Measurements from ENCODE around the gene PRPF31.

The PRPF31 gene

DNA sequence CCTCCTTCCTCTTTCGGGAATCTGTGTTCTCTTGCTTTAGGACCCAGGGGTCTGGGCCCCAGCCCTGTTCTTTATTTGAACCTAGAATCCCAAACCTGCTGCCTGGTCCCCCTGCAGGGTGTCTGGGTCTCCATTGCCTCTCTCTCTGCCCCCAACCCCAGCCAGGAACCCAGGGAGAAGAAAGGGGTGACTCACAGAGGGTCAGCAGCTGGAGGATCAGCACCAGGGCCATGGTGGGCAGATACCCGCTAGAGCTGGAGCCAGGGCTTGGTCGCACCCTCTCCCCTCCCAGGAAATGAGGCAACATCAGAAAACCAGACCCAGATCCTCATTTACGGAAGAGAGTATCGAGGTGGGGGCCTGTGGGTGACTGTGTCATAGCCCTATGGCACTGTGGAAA is 15.0 kb upstream of the PRPF31 start, which contains the start of gene OSCAR:
OSCAR (minus strand) TSS at position 243 of the 400 bp plus-strand sequence; CDS start at position 232, 11 bp downstream.
- peak within 1 kb of the TSS; percentile 60 for H3K27ac Mint-ChIP-seq
- peak within 1 kb of the TSS; percentile 2 for H3K4me3 Mint-ChIP-seq

DNA sequence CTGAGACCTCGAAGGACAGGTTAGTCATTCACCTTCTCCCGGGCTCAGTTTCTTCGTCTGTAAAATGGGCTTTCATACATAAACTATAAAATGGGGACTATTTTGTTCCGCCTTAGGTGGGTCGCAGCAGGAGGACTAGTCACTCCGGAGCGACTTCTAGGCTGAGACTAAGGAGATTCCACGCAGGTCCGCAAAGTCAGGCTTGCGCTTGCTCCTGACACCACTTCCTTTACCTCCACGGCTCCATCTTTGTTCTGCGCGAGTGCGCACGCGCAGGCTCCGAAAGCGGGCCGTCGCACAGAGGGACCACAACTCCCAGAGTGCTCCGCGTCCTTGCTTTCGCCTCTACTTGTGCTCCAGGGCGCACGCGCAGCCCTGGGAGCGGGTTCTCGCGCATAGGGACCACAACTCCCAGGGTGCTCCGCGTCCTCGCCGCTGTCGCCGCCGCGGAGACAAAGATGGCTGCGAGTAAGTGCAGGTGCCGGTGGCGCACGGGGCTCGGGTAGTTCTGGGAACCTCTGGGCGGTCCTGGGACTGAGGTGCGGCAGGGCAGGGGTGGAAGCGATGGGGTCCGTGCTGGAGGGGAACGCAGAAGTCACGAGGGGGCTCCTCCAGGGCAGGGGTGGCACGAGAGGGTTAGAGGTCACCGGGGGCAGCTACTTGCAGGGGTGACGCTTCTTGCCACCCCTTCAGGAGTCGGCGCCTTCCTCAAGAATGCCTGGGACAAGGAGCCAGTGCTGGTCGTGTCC is 13.0 kb upstream of the PRPF31 start, which contains the start of gene NDUFA3:
NDUFA3 (plus strand) TSS at position 435 of the 749 bp plus-strand sequence; CDS start at position 459, 24 bp downstream.
- H3K4me1 Mint-ChIP-seq: peaks cover 27% of the 10 kb centered on the region
- peaks cover 23% of the 10 kb centered on the region for H3K36me3 Mint-ChIP-seq
- H3K4me3 Mint-ChIP-seq: peak within 1 kb of the TSS; percentile 99
- DNase-seq: peak; percentile 98
- H3K27me3 Mint-ChIP-seq: peaks cover 8% of the 10 kb centered on the region
- no peaks in the 10 kb centered on the region for H3K9me3 Mint-ChIP-seq
- peak within 1 kb of the TSS; percentile 91 for H3K27ac Mint-ChIP-seq
- CTCF ChIA-PET: no interaction called here

More for the DNA sequence above, 15.0 kb upstream of the PRPF31 start, which contains the start of gene OSCAR:
- peaks cover 30% of the 10 kb centered on the region for H3K4me1 Mint-ChIP-seq
- no peaks in the 10 kb centered on the region for H3K9me3 Mint-ChIP-seq
- no peak for DNase-seq
- peaks cover 6% of the 10 kb centered on the region for H3K36me3 Mint-ChIP-seq
- CTCF ChIA-PET: no interaction called here
- H3K27me3 Mint-ChIP-seq: peaks cover 23% of the 10 kb centered on the region

DNA sequence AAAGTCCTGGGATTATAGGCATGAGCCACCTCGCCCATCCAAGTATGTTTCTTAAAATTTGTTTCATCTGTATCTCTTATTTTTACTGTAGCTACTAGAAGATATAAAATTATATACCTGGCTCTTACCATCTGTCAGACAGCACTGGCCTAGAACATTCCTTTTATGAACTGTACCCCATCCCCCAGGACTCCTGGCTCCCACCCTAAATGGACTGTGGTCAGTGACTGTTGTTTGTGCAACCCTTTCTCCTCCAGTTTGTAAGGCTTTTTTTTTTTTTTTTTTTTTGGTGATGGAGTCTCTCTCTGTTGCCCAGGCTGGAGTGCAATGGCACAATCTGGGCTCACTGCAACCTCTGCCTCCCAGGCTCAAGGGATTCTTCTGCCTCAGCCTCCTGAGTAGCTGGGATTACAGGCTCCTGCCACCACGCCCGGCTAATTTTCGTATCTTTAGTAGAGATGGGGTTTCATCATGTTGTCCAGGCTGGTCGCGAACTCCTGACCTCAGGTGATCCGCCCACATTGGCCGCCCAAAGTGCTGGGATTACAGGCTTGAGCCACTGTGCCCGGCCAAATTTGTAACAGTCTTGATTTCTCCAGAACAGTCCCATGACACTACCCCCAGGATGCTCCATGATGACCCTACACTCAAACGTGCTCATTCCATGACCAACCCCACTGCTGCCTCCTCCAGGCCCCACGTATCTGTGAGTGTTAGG is 10.4 kb upstream of the PRPF31 start:
- CTCF ChIA-PET: no interaction called here
- Mint-ChIP-seq H3K36me3 (peaks cover 32% of the 10 kb centered on the region), H3K4me1 (peaks cover 28% of the 10 kb centered on the region), H3K9me3 (no peaks in the 10 kb centered on the region), H3K27ac (no peak overlapping the region), H3K4me3 (no peak overlapping the region), H3K27me3 (peaks cover 5% of the 10 kb centered on the region)
- no peak for DNase-seq

DNA sequence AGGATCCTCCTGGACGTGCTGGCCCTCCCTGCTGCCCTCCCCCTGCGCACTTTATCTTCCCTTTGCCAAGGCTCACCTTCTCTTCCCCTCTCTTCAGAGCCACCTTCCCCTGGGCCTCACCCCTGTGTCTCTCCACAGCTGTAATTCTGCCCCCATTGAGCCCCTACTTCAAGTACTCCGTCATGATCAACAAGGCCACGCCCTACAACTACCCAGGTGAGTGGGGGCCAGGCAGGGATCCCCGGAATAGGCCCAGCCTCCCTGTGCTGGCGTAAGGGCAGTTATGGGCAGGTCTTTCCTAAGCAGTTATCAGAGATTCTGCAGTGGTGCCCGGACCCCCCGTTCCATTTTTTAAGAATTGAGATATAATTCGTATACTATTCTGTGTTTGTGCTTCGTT is 9.8 kb upstream of the PRPF31 start:
- H3K4me3 Mint-ChIP-seq: no peak overlapping the region
- DNase-seq: no peak
- H3K9me3 Mint-ChIP-seq: no peaks in the 10 kb centered on the region
- H3K27ac Mint-ChIP-seq: peak overlapping the region; percentile 62
- CTCF ChIA-PET: no interaction called here
- peaks cover 31% of the 10 kb centered on the region for H3K4me1 Mint-ChIP-seq
- no peaks in the 10 kb centered on the region for H3K27me3 Mint-ChIP-seq
- peaks cover 37% of the 10 kb centered on the region for H3K36me3 Mint-ChIP-seq

DNA sequence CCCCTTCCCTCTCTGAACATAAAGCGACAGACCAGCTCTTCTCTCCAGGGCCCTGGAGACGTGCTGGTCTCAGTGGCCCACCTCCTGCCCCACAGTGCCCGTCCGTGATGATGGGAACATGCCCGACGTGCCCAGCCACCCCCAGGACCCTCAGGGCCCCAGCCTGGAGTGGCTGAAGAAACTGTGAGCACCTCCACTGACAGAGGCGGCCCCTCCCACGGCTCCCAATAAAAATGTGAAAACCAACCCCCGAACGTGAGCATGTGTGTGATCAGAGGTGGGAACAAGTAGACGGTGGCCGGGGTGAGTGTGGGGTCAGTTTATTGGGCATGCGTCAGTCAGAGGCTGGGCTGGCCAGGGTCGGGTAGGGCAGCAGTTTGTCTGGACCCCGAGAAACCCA is 8.8 kb upstream of the PRPF31 start:
- Mint-ChIP-seq H3K9me3 (no peaks in the 10 kb centered on the region), H3K4me3 (no peak overlapping the region), H3K36me3 (peaks cover 40% of the 10 kb centered on the region), H3K27me3 (no peaks in the 10 kb centered on the region), H3K27ac (no peak overlapping the region), H3K4me1 (peaks cover 32% of the 10 kb centered on the region)
- no peak for DNase-seq
- CTCF ChIA-PET: no interaction called here

DNA sequence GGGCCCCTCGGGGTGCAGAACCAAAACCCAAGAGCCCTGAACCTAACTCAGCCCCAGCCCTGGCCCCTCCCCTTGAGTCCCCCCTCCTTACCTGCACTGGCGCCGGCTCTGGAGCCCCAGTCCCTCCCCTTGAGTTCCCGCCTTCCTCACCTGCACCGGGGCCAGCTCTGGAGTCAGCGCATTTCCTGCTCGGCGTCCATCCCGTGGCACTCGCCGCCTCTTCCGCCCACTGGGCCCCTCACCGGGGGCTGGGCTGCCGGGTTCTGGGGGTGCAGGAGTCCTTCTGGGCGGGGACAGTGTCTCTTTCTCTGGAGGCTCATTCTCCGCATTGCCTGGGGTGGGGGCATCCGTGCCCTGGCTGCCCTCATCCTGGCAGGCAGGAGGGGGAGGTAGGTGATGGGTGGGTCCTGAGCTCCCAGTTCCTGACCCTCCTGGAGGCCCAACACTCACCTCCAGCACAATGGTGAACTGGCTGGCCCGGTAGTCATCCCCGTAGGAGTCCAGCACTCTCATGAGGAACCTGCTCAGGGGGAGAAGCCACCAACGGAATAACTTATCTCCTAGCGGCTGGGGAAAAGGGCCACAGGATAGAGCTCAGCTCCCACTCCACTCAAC is 7.6 kb upstream of the PRPF31 start:
- peaks cover 26% of the 10 kb centered on the region for H3K4me1 Mint-ChIP-seq
- CTCF ChIA-PET: no interaction called here
- H3K27me3 Mint-ChIP-seq: no peaks in the 10 kb centered on the region
- no peak overlapping the region for H3K27ac Mint-ChIP-seq
- peaks cover 41% of the 10 kb centered on the region for H3K36me3 Mint-ChIP-seq
- H3K4me3 Mint-ChIP-seq: no peak overlapping the region
- DNase-seq: no peak
- H3K9me3 Mint-ChIP-seq: no peaks in the 10 kb centered on the region

DNA sequence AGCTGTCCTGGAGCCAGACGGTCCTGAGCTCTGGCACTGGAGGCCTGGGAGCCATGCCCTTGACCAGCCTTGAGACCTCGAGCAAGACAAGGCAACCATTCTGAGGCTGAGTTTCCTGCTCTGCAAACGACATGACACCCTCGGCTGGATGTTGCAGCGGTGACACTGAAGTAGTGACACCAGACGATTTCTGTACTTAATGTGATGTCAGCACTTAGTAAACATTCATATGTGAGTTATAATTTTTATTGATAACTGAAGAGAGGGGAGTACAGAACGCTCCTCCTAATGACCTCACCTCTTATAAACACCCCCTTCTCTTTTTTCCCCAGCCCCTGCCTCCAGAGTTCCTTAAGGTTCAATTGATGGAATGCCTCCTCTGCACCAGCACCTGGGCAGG is 7.1 kb upstream of the PRPF31 start:
- Mint-ChIP-seq H3K27ac (no peak overlapping the region), H3K36me3 (peaks cover 43% of the 10 kb centered on the region), H3K9me3 (no peaks in the 10 kb centered on the region), H3K4me1 (peaks cover 26% of the 10 kb centered on the region), H3K4me3 (no peak overlapping the region), H3K27me3 (no peaks in the 10 kb centered on the region)
- CTCF ChIA-PET: no interaction called here
- DNase-seq: no peak

DNA sequence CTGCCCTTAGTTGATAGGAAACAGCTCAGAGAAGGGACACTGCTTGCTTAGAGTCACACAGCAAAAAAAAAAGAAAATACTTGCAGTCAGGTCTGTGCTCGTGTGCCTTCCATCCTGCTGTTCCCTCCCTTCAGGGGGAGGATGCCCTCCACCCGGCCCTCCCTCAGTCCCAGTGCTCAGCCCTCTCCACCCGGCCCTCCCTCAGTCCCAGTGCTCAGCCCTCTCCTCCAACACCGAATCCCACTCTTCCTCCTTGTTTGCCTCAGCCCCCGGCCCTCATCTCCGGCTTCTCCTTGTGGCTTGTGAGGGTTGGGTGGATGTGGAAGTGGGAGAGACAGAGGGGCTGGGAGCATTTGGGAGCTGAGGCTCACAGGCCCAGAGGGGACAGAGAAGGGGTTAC is 5.9 kb upstream of the PRPF31 start:
- Mint-ChIP-seq H3K36me3 (peaks cover 51% of the 10 kb centered on the region), H3K4me1 (peaks cover 31% of the 10 kb centered on the region), H3K27me3 (no peaks in the 10 kb centered on the region), H3K4me3 (no peak overlapping the region), H3K9me3 (no peaks in the 10 kb centered on the region), H3K27ac (no peak overlapping the region)
- no peak for DNase-seq
- CTCF ChIA-PET: no interaction called here

DNA sequence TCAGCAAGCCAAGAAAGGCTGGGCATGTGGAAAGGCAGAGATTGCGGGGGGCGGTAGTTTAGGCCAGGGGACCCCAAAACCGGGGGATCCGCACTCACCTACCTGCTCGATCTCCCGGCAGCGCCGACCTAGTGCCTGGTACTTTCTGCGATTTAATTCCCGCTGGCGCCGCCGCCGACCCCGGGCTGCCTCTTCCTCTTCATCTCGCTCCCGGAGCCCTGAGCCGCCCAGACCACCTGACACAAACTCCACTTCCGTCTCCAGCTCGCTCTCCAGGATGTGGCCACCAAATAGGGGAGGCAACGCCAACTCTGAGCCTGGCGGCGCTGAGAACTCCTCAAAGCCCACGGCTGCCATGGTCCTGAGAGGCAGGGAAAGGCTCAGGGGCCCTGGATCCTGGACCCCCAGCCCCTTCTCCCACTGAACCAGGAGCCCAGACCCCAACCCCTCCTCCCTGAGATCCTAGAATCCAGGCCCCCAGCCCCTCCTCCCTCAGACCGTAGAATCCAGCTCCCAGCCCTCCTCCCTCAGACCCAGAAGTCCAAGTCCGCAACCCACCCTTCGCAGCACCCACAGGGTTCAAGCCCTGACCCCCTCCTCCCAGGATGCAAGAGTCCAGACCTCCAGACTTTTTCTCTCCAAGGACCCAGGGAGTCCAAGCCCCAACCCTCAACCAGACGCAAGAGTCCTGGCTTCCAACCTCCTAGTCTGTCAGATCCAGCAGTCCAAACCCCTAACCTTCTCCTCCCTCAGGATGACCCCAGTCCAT is 1.0 kb upstream of the PRPF31 start:
- H3K36me3 Mint-ChIP-seq: peaks cover 32% of the 10 kb centered on the region
- CTCF ChIA-PET: no interaction called here

DNA sequence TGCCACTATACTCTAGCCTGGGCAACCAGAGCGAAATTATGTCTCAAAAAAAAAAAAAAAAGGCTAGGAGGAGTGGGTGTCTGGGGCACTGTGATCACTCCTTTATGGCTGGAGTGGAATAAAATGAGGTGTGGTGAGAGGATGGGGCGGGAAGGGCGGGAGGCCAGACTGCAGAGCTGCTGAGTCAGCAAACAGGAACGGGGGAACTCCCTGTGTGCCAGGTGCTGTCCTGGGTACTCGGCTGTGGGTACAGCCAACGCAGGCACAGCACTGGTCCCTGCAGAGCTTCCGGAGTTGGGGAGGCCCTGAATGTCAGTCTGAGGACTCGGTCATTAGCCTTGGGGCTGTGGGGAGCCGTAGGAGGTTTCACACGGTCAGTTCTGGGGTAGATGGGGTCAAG is 5.7 kb downstream of the PRPF31 start:
- H3K4me3 Mint-ChIP-seq: no peak overlapping the region
- H3K9me3 Mint-ChIP-seq: no peaks in the 10 kb centered on the region
- CTCF ChIA-PET: no interaction called here
- DNase-seq: no peak
- no peaks in the 10 kb centered on the region for H3K27me3 Mint-ChIP-seq
- no peak overlapping the region for H3K27ac Mint-ChIP-seq
- H3K36me3 Mint-ChIP-seq: peaks cover 26% of the 10 kb centered on the region
- H3K4me1 Mint-ChIP-seq: peaks cover 18% of the 10 kb centered on the region

More for the DNA sequence above, 1.0 kb upstream of the PRPF31 start:
- Mint-ChIP-seq H3K9me3 (no peaks in the 10 kb centered on the region), H3K27me3 (no peaks in the 10 kb centered on the region), H3K4me3 (peak overlapping the region; percentile 85), H3K4me1 (peaks cover 48% of the 10 kb centered on the region), H3K27ac (peak overlapping the region; percentile 86)
- DNase-seq: peak; percentile 83

DNA sequence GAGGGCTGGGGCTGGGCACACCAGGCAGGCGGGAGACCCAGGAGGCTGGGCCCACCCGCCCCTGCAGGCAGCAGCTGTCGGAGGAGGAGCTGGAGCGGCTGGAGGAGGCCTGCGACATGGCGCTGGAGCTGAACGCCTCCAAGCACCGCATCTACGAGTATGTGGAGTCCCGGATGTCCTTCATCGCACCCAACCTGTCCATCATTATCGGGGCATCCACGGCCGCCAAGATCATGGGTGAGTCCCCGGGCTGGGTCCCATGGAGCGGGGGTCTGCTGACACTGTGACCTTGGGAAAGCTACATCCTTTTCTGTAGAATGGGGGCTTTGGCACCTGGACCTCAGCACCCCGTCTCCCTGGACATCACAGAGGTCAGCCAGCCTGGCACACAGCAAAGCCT is 8.1 kb downstream of the PRPF31 start:
- no peak overlapping the region for H3K4me3 Mint-ChIP-seq
- DNase-seq: no peak
- peaks cover 33% of the 10 kb centered on the region for H3K36me3 Mint-ChIP-seq
- CTCF ChIA-PET: no interaction called here
- H3K4me1 Mint-ChIP-seq: no peaks in the 10 kb centered on the region
- no peak overlapping the region for H3K27ac Mint-ChIP-seq
- H3K9me3 Mint-ChIP-seq: no peaks in the 10 kb centered on the region
- no peaks in the 10 kb centered on the region for H3K27me3 Mint-ChIP-seq

DNA sequence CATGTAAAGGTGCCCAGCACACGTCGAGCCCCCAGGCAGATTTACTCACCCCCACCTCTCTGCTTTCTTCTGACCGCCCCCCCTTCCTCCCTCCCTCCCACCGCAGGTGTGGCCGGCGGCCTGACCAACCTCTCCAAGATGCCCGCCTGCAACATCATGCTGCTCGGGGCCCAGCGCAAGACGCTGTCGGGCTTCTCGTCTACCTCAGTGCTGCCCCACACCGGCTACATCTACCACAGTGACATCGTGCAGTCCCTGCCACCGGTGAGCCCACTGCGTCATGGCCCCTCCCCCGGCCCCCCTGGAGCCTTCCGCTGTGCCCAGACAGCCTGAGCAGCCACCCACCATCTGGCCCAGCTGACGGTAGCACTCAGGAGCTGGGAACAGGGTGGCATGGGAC is 8.8 kb downstream of the PRPF31 start:
- no peak overlapping the region for H3K27ac Mint-ChIP-seq
- no peaks in the 10 kb centered on the region for H3K9me3 Mint-ChIP-seq
- no peak overlapping the region for H3K4me3 Mint-ChIP-seq
- peaks cover 33% of the 10 kb centered on the region for H3K36me3 Mint-ChIP-seq
- CTCF ChIA-PET: no interaction called here
- H3K4me1 Mint-ChIP-seq: no peaks in the 10 kb centered on the region
- DNase-seq: no peak
- no peaks in the 10 kb centered on the region for H3K27me3 Mint-ChIP-seq

DNA sequence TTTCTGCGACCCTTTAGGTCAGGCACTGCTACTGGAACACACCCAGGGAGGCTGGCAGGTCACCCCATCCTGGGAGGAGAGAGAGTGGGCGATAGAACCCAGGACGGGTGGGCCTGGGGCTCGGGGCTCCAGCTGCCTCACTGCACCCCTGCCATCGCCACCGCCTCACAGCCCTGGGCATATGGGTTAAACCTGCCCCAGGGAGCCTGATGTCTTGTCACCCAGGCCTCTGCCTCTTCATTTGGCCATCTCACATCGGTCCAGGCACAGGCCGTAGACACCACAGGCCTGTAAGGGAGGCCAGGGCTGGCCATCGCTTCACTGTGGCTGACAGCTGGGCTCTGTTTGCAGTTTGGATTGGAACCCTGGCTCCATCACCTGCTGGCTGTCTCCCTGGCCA is 10.2 kb downstream of the PRPF31 start:
- H3K4me3 Mint-ChIP-seq: no peak overlapping the region
- no peak for DNase-seq
- no peaks in the 10 kb centered on the region for H3K27me3 Mint-ChIP-seq
- no peaks in the 10 kb centered on the region for H3K9me3 Mint-ChIP-seq
- peaks cover 34% of the 10 kb centered on the region for H3K36me3 Mint-ChIP-seq
- CTCF ChIA-PET: no interaction called here
- H3K4me1 Mint-ChIP-seq: no peaks in the 10 kb centered on the region
- no peak overlapping the region for H3K27ac Mint-ChIP-seq
